NB4 (cell line): Measurements from ENCODE around the gene ACSS3.

Experiments
- DNase-seq: peaks from one replicate; pipeline ENCODE4 v3.0.0; 2010; ENCODE audit warnings: low read depth
- H3K4me3 ChIP-seq: one replicate; pipeline ENCODE4 v1.5.1; 2011; ENCODE audit warnings: mild to moderate bottlenecking, low read depth, low read length, moderate library complexity
- CTCF ChIP-seq: IDR thresholded peaks from one replicate; pipeline ENCODE4 v1.5.1; 2012; ENCODE audit warnings: low read depth, low read length
- MAX ChIP-seq: IDR thresholded peaks from 2 replicates; pipeline ENCODE4 v1.6.1; 2011; ENCODE audit warnings: low read depth, low read length
- MYC ChIP-seq: IDR thresholded peaks from 2 replicates; pipeline ENCODE4 v1.6.1; 2011; ENCODE audit warnings: low read depth, low read length
- POLR2A ChIP-seq: IDR thresholded peaks from 2 replicates; pipeline ENCODE4 v1.6.1; 2011; ENCODE audit warnings: mild to moderate bottlenecking; ENCODE audit not compliant: insufficient read length; ENCODE audit errors: extremely low read depth

ACSS3 gene

GRCh38 chr12:81086342-81086741 lies 8.5 kb downstream of the ACSS3 start:
- no peak for DNase-seq
- no peak for TF ChIP-seq CTCF
- no peak for TF ChIP-seq MYC
- TF ChIP-seq POLR2A, result no peak
- TF ChIP-seq MAX, result no peak

GRCh38 chr12:81088221-81088620 lies 10.3 kb downstream of the ACSS3 start:
- no peak overlapping the region for H3K4me3 ChIP-seq
- TF ChIP-seq MAX, result no peak
- TF ChIP-seq MYC, result no peak
- TF ChIP-seq POLR2A, result no peak
- TF ChIP-seq CTCF, result no peak
- no peak for DNase-seq

More at GRCh38 chr12:81086342-81086741, 8.5 kb downstream of the ACSS3 start:
- no peak overlapping the region for H3K4me3 ChIP-seq

- no peak for TF ChIP-seq MAX
- TF ChIP-seq CTCF, result no peak
- TF ChIP-seq POLR2A, result no peak
- no peak for TF ChIP-seq MYC
- no peak overlapping the region for H3K4me3 ChIP-seq
- DNase-seq, result no peak
Observed at GRCh38 chr12:81089412-81089811, 11.5 kb downstream of the ACSS3 start.

GRCh38 chr12:81092053-81092452 lies 14.2 kb downstream of the ACSS3 start:
- no peak overlapping the region for H3K4me3 ChIP-seq
- TF ChIP-seq MAX (no peak), MYC (no peak), POLR2A (no peak), CTCF (no peak)
- DNase-seq, result no peak

GRCh38 chr12:81094718-81095360 lies 17.0 kb downstream of the ACSS3 start:
- no peak for DNase-seq
- H3K4me3 ChIP-seq, result no peak overlapping the region
- TF ChIP-seq MYC (no peak), MAX (no peak), CTCF (no peak), POLR2A (no peak)
